Activated T-cell treated with anti-CD3 and anti-CD28 coated beads, Interleukin-2, amount 50 U/mL, for 4 hours (primary cell): ENCODE measurements around the gene MASTL. TPM values are rescaled to one million over a fixed set of nuclear protein-coding genes. Genes with fewer than 3 reads are reported as not detected.

Experiments
- total RNA-seq, 3 donors: library from RNA; stranded (reverse); gene quantifications; one replicate each; pipeline ENCODE4 v1.2.1, GENCODE V29; 2021

MASTL gene
- total RNA-seq, 3 donors from 2014 or later: 8.8 to 11.9 (median 11.0) TPM

Other genes with a start within 250 kb of the MASTL start
- 1 to 10 TPM; 2.4 to 3.2 (median 2.7) TPM for gene ANKRD26, start 54.9 kb upstream of the MASTL start, total RNA-seq
- 100 to 1,000 TPM; 126 to 127 (median 126) TPM for gene YME1L1, start 968 bp upstream of the MASTL start, total RNA-seq
- gene ACBD5, start 85.4 kb downstream of the MASTL start, total RNA-seq: 10 to 100 TPM; 14.5 to 19.1 (median 16.3) TPM